Fibroblast of lung (primary cell): Measurements from ENCODE around the gene TIMP1.

Experiments used
- CTCF ChIP-seq, 2 donors: IDR thresholded peaks in 1 of 2; conservative IDR thresholded peaks in 1 of 2; 1 replicate in 1 of 2; 2 replicates in 1 of 2; pipeline ENCODE4 v1.5.1; 2011 to 2012; ENCODE audit warnings: low read length in 2 of 2, control low read depth in 1 of 2, inconsistent platforms in 1 of 2, low read depth in 1 of 2, mild to moderate bottlenecking in 1 of 2
- EZH2 ChIP-seq: IDR thresholded peaks from 2 replicates; pipeline ENCODE4 v1.5.1; 2012; ENCODE audit warnings: low read length, control low read depth, mild to moderate bottlenecking; ENCODE audit errors: missing control alignments

DNA sequence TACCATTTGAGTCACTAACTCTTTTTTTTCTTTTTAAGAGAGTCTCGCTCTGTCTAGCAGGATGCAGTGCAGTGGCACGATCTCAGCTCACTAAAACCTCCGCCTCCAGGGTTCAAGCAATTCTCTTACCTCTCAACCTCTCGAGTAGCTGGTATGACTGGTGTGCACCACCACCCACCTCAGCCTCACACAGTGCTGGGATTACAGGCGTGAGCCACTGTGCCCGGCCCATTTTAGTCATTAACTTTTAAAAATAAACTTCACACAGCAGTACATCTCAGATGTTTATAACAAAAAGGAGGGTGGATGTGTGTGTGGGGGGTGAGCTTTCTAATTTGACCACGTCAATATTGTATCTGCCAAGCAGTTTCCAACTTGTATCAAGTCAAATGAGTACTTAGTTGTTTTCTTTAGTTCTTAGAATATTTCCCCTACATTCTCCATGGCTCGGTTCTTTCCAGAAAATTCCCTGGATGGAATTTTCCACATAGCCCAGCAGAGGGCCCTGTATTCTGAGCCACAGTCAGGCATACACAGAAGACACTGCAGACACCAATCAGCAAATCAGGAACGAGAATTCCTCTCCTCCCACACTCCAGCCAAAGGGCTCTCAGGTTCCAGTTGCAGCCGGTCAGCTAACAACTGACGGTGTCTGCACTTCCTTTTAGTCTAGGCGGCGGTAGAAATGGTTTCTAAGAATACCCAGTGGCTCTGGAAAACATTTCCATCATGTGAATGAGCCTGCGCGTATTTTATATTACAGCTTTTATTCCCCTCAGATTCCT is 41.3 kb upstream of the TIMP1 start:
- TF ChIP-seq CTCF (conservative IDR thresholded peaks at IDR 0.05 in 1 of 2, IDR thresholded peaks at IDR 0.05 in 1 of 2; ENCODE audit: low read depth in 1 of 2, low read length in 2 of 2) (peak; percentile 53 to 56), EZH2 (no peak)
